ENCODE measurements around the gene TEX14.

TEX14 gene

GRCh38 chr17:58569196-58569595 lies 122.6 kb downstream of the TEX14 start:
- TF ChIP-seq CTCF (IDR thresholded peaks at IDR 0.05; ENCODE audit: low read depth, low read length) = no peak
- H3K4me3 ChIP-seq (ENCODE audit: low read depth, low read length) = no peak overlapping the region

GRCh38 chr17:58568044-58568799 lies 123.6 kb downstream of the TEX14 start:
- TF ChIP-seq CTCF (IDR thresholded peaks at IDR 0.05; ENCODE audit: low read depth, low read length) = no peak
- no peak overlapping the region for H3K4me3 ChIP-seq (ENCODE audit: low read depth, low read length)

- no peak for TF ChIP-seq CTCF (IDR thresholded peaks at IDR 0.05; ENCODE audit: low read depth, low read length)
- no peak overlapping the region for H3K4me3 ChIP-seq (ENCODE audit: low read depth, low read length)
Measured at GRCh38 chr17:58565389-58566311, 126.2 kb downstream of the TEX14 start.

GRCh38 chr17:58564971-58565370 lies 126.9 kb downstream of the TEX14 start:
- TF ChIP-seq CTCF (IDR thresholded peaks at IDR 0.05; ENCODE audit: low read depth, low read length) = no peak
- no peak overlapping the region for H3K4me3 ChIP-seq (ENCODE audit: low read depth, low read length)

- H3K4me3 ChIP-seq (ENCODE audit: low read depth, low read length) = no peak overlapping the region
Measured at GRCh38 chr17:58564243-58564642, 127.6 kb downstream of the TEX14 start.

GRCh38 chr17:58560511-58560910 lies 131.3 kb downstream of the TEX14 start:
- TF ChIP-seq CTCF (IDR thresholded peaks at IDR 0.05; ENCODE audit: low read depth, low read length) = no peak
- H3K4me3 ChIP-seq (ENCODE audit: low read depth, low read length) = no peak overlapping the region

More at GRCh38 chr17:58564243-58564642, 127.6 kb downstream of the TEX14 start:
- TF ChIP-seq CTCF (IDR thresholded peaks at IDR 0.05; ENCODE audit: low read depth, low read length) = no peak

GRCh38 chr17:58557981-58558380 lies 133.9 kb downstream of the TEX14 start:
- no peak for TF ChIP-seq CTCF (IDR thresholded peaks at IDR 0.05; ENCODE audit: low read depth, low read length)
- no peak overlapping the region for H3K4me3 ChIP-seq (ENCODE audit: low read depth, low read length)

Measured in WI38 (cell line).